Activated T-cell treated with anti-CD3 and anti-CD28 coated beads, Interleukin-2, amount 50 U/mL, for 48 hours (primary cell): ENCODE data around the gene EGFLAM.

Source experiments
- DNase-seq, 2 experiments: peaks; one replicate each; pipeline ENCODE4 v3.0.0-alpha.2; 2020

The EGFLAM gene

GRCh38 chr5:38258319-38259061 lies at the start of gene EGFLAM:
TSS of gene EGFLAM (plus strand) at chr5:38258559. CDS start at chr5:38258755, 196 bp downstream.
- DNase-seq, result peak; percentile 28 to 39

GRCh38 chr5:38208782-38209378 lies 49.5 kb upstream of the EGFLAM start:
- DNase-seq, result no peak

- no peak for DNase-seq
These were observed 47.5 kb upstream of the EGFLAM start for GRCh38 chr5:38210676-38211353.

- no peak for DNase-seq
These were observed 47.0 kb upstream of the EGFLAM start for GRCh38 chr5:38211354-38211710.

GRCh38 chr5:38212307-38212706 lies 46.1 kb upstream of the EGFLAM start:
- DNase-seq, result no peak

- DNase-seq, result no peak
These were observed 32.3 kb upstream of the EGFLAM start for GRCh38 chr5:38226091-38226490.

- DNase-seq, result no peak
These were observed 29.4 kb upstream of the EGFLAM start for GRCh38 chr5:38228914-38229313.

GRCh38 chr5:38234737-38235136 lies 23.6 kb upstream of the EGFLAM start:
- no peak for DNase-seq

- DNase-seq, result no peak
These were observed 20.7 kb upstream of the EGFLAM start for GRCh38 chr5:38237681-38238080.

GRCh38 chr5:38240212-38240611 lies 18.1 kb upstream of the EGFLAM start:
- no peak for DNase-seq

GRCh38 chr5:38241655-38242054 lies 16.7 kb upstream of the EGFLAM start:
- DNase-seq, result no peak

GRCh38 chr5:38245307-38245706 lies 13.1 kb upstream of the EGFLAM start:
- DNase-seq, result no peak

- no peak for DNase-seq
These were observed 9.1 kb upstream of the EGFLAM start for GRCh38 chr5:38249301-38249700.

- no peak for DNase-seq
These were observed 8.5 kb upstream of the EGFLAM start for GRCh38 chr5:38249812-38250211.

GRCh38 chr5:38250763-38251448 lies 7.5 kb upstream of the EGFLAM start:
- DNase-seq, result no peak

- no peak for DNase-seq
These were observed 4.6 kb upstream of the EGFLAM start for GRCh38 chr5:38253759-38254158.

- no peak for DNase-seq
These were observed 884 bp upstream of the EGFLAM start for GRCh38 chr5:38257308-38258041.

- no peak for DNase-seq
These were observed 379 bp upstream of the EGFLAM start for GRCh38 chr5:38258042-38258318.

- no peak for DNase-seq
These were observed 876 bp downstream of the EGFLAM start for GRCh38 chr5:38259062-38259808.

GRCh38 chr5:38259809-38260160 lies 1.4 kb downstream of the EGFLAM start:
- DNase-seq, result no peak

- DNase-seq, result no peak
These were observed 5.6 kb downstream of the EGFLAM start for GRCh38 chr5:38263983-38264382.

GRCh38 chr5:38265546-38266179 lies 7.3 kb downstream of the EGFLAM start:
- peak; percentile 55 to 67 for DNase-seq
